Measurements from ENCODE around the gene RYR2.

The RYR2 gene

GRCh38 chr1:237610157-237610556, 568.2 kb downstream of the RYR2 start:
- in situ Hi-C loops (cut with MboI; ENCODE audit: low sequenced_read_pairs) = no loop called here

DNA sequence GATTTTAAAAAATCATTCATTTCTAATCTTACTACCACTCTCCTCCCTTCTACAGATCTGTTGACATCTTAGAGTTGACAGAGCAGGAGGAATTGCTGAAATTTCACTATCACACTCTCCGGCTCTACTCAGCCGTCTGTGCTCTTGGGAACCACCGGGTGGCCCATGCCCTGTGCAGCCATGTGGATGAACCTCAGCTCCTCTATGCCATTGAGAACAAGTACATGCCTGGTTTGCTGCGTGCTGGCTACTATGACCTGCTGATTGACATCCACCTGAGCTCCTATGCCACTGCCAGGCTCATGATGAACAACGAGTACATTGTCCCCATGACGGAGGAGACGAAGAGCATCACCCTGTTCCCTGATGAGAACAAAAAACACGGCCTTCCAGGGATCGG, 572.0 kb downstream of the RYR2 start:
- in situ Hi-C loops (cut with MboI; ENCODE audit: low sequenced_read_pairs) = no loop called here

DNA sequence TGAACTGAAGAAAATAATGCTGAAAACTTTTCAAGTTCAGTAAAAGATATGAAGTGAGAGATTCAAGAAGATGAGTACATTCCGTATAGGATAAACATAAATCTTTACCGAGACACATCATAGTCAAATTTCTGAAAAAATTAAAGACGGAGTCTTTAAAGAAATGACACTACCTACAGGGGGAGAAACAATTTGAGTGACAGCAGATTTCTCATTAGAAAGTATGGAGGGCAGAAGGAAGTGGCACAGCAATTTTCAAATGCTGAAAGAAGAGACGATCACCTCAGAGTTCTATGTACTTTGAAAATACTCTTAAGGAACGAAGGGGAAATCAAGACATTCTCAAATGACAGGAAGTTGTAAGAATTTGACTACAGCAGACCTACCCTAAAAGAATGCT, 577.6 kb downstream of the RYR2 start:
- in situ Hi-C loops (cut with MboI; ENCODE audit: low sequenced_read_pairs) = no loop called here

DNA sequence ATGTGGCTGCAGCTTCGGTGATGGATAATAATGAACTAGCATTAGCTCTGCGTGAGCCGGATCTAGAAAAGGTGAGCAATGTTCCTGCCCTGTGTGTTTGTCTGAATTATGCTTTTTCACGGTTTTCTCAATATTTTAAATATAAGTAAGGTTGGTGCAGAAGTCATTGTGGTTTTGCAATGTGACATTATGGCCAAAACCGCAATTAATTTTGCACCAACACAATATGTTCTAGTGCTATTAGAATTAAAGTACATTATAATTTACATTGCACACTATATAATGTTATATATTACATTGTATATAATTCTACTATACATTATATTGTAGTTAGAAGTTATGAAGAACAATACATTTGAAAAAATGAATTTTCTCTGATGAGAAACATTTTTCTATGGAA, 592.9 kb downstream of the RYR2 start:
- in situ Hi-C loops (cut with MboI; ENCODE audit: low sequenced_read_pairs) = no loop called here

DNA sequence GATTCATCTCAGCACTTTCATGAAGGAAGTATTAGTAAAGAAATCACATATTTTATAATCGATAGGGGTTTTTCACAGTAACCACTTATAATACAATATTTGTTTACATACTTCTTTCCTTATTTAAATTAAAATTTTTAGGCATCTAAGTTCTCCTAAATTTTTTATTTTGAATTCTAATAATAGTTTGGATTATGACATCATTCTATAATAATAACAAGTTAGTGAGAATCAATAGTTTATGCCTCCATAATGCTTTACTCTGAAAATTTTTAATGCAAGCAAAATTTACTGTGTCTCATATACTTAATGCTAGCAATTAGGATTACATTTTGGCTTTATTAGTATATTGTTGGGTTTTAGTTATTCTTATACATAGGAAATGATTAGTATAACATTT, 596.6 kb downstream of the RYR2 start:
- in situ Hi-C loops (cut with MboI; ENCODE audit: low sequenced_read_pairs) = no loop called here

- in situ Hi-C loops (cut with MboI; ENCODE audit: low sequenced_read_pairs) = no loop called here
These were observed 598.2 kb downstream of the RYR2 start for GRCh38 chr1:237640011-237640671.

GRCh38 chr1:237640966-237641365, 599.0 kb downstream of the RYR2 start:
- in situ Hi-C loops (cut with MboI; ENCODE audit: low sequenced_read_pairs) = no loop called here

DNA sequence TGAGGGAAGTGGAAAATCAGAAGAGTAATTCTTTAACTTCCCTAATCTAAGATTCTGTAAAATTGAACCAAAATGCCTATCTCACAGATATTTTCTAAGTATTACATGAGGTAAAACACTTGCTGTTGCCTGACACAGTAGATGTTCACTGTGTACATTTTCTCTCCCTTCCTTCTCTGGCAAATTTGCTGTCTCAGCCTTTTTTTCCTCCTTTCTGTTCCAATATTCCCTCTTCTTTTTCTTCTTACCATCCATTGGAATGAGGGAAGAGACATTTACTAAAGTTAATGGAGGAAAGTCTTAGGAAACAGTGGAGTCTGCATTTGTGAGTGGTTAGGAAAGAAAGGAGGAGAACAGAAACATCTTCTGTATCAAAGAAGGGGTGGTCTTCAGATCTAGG, 608.8 kb downstream of the RYR2 start:
- in situ Hi-C loops (cut with MboI; ENCODE audit: low sequenced_read_pairs) = no loop called here

GRCh38 chr1:237655778-237656177, 613.8 kb downstream of the RYR2 start:
- in situ Hi-C loops (cut with MboI; ENCODE audit: low sequenced_read_pairs) = no loop called here

DNA sequence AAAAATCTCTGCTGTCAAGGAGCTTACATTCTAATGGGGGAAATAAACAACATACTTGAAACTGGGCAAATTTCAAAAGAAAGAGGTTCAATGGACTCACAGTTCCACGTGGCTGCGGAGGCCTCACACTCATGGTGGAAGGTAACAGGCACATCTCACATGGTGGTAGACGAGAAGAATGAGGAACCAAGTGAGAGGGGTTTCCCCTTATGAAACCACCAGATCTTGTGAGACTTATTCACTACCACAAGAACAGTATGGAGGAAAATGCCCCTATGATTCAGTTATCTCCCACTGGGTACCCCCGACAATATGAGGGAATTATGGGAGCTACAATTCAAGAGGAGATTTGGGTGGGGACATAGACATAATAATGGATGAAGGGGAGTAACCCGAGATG, 622.4 kb downstream of the RYR2 start:
- in situ Hi-C loops (cut with MboI; ENCODE audit: low sequenced_read_pairs) = no loop called here

GRCh38 chr1:237670302-237670701, 628.3 kb downstream of the RYR2 start:
- in situ Hi-C loops (cut with MboI; ENCODE audit: low sequenced_read_pairs) = no loop called here

DNA sequence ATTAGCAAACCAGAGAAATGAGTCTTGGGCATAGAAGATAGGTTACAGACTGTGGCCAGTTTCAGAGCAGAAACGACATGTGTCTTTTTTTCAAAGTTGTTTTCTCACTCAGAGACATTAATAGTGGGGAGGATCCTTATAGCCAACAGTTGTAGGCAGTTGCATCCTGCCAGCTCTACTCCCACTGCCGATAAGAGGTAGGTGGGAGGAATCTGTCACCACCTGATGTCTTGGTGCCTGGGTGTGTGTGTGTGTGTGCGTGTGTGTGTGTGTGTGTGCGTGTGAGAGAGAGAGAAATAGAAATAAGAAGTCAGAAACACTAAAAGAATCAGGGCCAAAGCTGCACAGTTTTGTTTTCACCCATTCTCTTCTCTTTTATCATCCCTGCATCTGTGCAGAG, 629.3 kb downstream of the RYR2 start:
- in situ Hi-C loops (cut with MboI; ENCODE audit: low sequenced_read_pairs) = no loop called here

DNA sequence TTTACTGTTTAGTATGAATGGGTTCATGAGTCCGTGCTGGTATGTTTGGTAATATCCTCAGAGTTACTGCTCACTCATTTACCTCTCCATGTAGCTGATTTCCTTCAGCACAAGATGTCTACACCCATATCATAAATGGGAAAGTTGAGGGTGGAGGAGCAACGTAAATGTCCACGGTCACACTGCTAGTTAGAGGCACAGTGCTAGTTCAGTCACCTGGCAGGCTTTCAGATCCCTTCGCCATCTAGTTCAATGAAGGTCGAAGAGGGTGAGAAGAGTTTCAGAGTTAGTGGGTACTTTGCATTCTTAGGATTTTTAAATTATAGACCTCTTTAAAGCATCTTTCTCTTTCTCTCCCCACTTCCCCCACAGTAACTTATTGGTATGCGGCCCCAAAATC, 630.0 kb downstream of the RYR2 start:
- in situ Hi-C loops (cut with MboI; ENCODE audit: low sequenced_read_pairs) = no loop called here

DNA sequence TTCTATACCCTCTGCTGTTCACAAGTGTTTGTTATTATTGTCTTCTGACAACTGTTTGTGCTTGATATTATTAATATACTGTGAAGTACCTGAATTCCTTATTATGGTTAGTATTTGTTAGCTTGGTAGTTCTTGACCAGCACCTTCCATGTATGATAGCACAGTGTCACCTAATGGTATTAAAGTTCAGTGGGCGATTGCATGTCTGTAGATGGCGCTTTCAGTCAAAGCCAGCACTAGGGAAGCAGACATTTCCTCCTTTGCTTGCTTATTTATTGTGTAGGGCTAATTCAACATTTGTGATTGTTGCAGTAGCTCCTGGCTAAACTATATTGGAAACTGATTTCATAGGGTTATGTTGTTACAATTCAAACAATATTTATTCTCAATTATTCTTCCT, 630.8 kb downstream of the RYR2 start:
- in situ Hi-C loops (cut with MboI; ENCODE audit: low sequenced_read_pairs) = no loop called here

- in situ Hi-C loops (cut with MboI; ENCODE audit: low sequenced_read_pairs) = no loop called here
These were observed 631.6 kb downstream of the RYR2 start for GRCh38 chr1:237673631-237674030.

GRCh38 chr1:237677979-237678378, 636.0 kb downstream of the RYR2 start:
- in situ Hi-C loops (cut with MboI; ENCODE audit: low sequenced_read_pairs) = no loop called here

- in situ Hi-C loops (cut with MboI; ENCODE audit: low sequenced_read_pairs) = no loop called here
These were observed 637.7 kb downstream of the RYR2 start for GRCh38 chr1:237679687-237680086.

- in situ Hi-C loops (cut with MboI; ENCODE audit: low sequenced_read_pairs) = no loop called here
These were observed 639.2 kb downstream of the RYR2 start for GRCh38 chr1:237681210-237681609.

DNA sequence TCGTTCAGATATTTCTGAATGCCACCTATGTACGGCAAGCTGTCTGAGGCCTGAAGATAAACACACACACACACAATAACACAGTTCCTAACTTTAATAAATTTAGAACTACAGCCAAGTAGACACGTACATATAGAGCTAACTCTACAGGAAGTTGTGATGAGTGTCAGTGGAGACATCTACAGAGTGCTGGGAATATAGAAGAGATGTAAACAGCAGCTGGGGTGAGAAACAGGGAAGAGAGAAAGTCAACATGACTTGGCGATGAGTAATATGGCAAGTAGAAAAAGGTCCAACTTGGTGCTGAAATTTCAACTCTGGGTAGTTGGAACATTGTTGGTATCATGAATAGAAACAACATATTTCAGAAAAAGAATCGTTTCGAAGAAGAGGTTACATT, 642.3 kb downstream of the RYR2 start:
- in situ Hi-C loops (cut with MboI; ENCODE audit: low sequenced_read_pairs) = no loop called here

DNA sequence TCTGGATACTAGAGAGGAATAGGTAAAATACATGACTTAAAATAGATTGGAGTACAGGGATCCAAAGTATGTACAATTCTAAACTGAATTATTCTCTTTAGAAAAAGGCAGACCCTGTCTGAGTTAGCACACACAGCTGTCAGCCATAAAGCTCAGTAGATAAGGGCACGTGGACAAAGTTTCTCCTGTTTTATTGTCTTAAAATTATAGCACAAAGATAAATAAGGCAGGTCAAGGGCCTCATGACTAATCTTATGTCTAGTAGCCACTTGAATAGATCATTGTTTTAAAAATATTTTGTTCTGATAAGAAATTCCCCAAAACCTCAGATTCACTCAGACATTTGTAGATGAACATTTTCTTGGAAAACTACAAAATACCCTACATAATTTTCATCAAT, 643.6 kb downstream of the RYR2 start:
- in situ Hi-C loops (cut with MboI; ENCODE audit: low sequenced_read_pairs) = no loop called here

- in situ Hi-C loops (cut with MboI; ENCODE audit: low sequenced_read_pairs) = no loop called here
These were observed 645.8 kb downstream of the RYR2 start for GRCh38 chr1:237687804-237688203.

DNA sequence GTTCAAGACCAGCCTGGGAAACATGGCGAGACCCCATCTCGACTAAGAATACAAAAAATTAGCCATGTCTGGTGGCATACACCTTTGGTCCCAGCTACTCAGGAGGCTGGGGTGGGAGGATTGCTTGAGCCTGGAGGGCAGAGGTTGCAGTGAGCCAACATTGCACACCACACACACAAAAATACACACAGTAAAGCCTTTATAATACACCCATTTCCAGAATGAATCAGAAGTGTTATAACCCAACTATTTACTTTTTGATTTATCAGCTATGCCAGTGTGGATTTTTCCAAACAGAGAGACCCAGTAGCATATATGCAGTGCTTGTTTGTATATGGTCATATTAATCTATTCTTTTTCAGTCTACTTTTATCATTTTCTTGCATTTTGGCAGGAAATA, 648.7 kb downstream of the RYR2 start:
- in situ Hi-C loops (cut with MboI; ENCODE audit: low sequenced_read_pairs) = no loop called here

DNA sequence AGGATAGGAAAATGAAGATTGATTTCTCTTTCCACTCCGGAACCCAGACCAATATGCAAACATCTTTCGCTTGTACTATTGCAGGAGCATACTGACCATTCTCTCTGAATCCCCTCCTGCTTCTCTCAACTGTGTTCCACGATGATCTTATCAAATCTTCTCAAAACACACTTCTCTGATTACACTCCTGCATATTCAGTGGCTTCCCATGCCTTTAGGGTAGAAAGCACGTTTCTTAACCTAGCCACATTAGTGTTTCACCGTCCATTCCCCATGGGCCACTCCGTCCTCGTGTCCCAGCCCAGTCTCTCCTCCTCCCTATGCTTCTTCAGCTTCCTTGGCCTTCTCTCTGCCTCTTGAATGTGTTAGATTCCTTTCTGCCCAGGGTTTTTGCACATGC, 650.3 kb downstream of the RYR2 start:
- in situ Hi-C loops (cut with MboI; ENCODE audit: low sequenced_read_pairs) = no loop called here

Data from hTERT RPE-1 (cell line).